Subcutaneous adipose tissue (tissue), 4 donors: ENCODE results near the gene NR1H3. TPM values are rescaled to one million over a fixed set of nuclear protein-coding genes. Genes with fewer than 3 reads are reported as not detected.

ENCODE experiments used
- total RNA-seq, 4 donors: library from RNA; depleted of rRNA; stranded (reverse); fragments of >200 nt; gene quantifications; one replicate each; pipeline ENCODE4 v1.1.0, GENCODE V29; 2016
- TF ChIP-seq, protein P1 (sequence below): fragments of 450-650 bp; IDR thresholded peaks from one replicate; pipeline ENCODE4 v1.5.1; 2016; ENCODE audit warnings: low read depth, mild to moderate bottlenecking, control low read depth, antibody characterized with exemption, moderate library complexity

The NR1H3 gene
- total RNA-seq, 4 donors from 2014 or later: 51.5 to 273 (median 139) TPM

DNA sequence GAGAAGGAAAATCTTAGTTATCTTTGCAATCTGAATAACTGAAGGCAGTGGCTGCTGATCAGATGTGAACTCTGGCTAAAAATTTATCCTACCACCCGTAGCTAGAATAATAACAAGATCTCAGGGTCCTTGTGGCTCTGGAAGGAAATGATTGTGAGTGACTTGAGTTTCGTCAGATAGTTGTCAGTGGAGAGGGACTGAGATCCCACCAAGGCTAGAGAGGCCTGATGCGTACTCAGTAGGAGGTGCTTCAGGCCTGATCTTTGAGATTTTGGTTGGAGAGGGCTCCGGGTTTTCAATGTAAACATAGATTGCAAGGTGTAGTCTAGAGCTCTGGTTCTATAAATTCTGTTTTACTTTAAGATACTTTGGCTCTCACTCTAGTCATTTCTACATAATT, 13.5 kb downstream of the NR1H3 start:
- TF ChIP-seq, protein P1, sequence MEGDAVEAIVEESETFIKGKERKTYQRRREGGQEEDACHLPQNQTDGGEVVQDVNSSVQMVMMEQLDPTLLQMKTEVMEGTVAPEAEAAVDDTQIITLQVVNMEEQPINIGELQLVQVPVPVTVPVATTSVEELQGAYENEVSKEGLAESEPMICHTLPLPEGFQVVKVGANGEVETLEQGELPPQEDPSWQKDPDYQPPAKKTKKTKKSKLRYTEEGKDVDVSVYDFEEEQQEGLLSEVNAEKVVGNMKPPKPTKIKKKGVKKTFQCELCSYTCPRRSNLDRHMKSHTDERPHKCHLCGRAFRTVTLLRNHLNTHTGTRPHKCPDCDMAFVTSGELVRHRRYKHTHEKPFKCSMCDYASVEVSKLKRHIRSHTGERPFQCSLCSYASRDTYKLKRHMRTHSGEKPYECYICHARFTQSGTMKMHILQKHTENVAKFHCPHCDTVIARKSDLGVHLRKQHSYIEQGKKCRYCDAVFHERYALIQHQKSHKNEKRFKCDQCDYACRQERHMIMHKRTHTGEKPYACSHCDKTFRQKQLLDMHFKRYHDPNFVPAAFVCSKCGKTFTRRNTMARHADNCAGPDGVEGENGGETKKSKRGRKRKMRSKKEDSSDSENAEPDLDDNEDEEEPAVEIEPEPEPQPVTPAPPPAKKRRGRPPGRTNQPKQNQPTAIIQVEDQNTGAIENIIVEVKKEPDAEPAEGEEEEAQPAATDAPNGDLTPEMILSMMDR: no peak

DNA sequence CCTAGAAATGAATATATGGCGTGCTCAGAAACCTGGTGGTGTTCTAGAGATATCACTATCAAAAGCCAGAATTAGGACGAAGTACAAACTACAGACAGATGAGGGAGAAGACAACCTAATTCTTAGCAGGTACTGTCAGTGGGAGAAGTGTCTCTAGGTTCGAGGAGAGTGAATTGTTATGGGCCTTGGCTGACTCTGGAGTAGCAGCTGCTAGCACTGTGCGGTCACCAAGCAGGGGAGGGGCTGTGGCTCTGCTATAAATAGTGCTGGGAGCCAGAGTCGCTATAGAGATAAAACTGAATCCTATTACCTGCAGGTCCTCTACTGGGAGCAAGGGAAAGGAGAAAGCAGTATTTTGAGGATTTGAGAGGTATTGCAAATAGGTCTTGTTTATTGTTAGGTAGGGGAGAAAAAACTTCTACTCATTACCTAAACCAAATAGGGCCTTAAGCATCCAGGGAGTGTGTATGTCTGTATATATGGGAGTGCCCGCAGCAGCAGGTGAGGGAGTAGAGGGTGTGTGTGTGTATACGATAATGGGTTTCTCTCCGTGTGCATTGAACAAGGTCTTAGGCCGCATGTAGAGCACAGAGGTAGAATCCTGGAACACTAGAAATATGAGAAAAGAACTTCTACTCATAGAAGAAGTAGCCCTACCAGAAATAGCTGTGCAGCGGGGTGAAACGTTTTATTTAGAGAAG, 14.3 kb downstream of the NR1H3 start:
- TF ChIP-seq, protein P1: no peak

DNA sequence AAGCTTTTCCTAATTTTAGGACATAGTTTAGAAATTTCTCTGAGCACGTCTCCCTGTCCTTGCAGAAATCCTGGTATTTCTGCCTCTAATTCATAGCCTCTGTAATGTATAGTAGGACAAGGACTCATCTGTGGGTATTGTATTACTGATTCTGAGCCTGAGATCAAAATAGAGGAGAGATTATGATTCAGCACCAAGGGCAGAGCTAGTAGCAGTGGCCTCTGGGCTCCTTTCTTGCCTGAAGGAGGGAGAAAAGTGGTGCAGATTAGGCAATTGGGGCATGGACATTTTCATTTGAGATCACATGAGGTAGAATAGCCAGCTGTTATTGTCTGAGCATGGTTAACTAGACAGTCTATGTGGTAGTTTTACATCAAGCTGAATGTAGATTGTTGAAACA, 14.9 kb downstream of the NR1H3 start:
- TF ChIP-seq, protein P1: no peak

DNA sequence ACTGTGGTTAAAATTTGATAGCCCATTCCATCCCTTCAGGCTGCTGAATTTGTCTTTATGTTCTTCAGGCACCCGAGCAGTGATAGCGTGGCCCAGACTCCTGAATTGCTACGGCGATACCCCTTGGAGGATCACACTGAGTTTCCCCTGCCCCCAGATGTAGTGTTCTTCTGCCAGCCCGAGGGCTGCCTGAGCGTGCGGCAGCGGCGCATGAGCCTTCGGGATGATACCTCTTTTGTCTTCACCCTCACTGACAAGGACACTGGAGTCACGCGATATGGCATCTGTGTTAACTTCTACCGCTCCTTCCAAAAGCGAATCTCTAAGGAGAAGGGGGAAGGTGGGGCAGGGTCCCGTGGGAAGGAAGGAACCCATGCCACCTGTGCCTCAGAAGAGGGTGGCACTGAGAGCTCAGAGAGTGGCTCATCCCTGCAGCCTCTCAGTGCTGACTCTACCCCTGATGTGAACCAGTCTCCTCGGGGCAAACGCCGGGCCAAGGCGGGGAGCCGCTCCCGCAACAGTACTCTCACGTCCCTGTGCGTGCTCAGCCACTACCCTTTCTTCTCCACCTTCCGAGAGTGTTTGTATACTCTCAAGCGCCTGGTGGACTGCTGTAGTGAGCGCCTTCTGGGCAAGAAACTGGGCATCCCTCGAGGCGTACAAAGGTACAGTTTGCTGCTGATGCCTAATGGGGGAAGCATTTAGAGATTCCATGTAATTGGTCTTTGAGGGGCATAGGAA, 16.9 kb downstream of the NR1H3 start:
- TF ChIP-seq, protein P1: no peak

DNA sequence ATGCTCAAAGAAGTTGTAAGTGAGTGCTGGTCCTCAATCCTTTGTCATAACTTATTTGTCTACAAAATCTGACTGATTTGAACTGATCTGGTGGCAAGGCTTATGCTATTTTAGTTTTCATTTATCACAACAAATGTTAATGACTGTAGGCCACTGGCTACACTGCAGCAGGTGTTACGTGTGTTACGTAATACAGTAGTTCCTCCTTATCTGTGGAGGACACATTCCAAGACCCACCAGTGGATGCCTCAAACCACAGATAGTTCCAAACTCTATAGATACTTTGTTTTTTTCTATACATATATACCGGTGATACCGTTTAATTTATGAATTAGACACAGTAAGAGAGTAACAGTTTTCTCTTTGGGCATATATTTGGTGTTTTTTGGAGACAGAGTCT, 19.1 kb downstream of the NR1H3 start:
- TF ChIP-seq, protein P1: no peak

DNA sequence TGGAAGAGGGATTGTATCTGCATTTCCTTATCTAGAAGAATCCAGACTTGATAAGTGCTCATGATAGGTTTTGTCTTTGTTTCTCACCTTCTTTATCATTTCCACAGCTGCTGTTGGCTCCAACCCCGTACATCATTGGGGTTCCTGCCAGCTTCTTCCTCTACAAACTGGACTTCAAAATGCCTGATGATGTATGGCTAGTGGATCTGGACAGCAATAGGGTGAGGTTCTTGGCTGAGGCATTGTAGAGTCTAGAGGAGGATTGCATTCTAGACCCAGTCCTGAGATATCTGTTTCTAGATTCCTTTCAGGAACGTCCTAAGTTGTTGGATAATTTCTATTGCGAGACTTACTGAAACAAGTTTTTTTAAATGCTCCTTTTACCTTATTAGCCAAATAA, 20.3 kb downstream of the NR1H3 start:
- TF ChIP-seq, protein P1: no peak

DNA sequence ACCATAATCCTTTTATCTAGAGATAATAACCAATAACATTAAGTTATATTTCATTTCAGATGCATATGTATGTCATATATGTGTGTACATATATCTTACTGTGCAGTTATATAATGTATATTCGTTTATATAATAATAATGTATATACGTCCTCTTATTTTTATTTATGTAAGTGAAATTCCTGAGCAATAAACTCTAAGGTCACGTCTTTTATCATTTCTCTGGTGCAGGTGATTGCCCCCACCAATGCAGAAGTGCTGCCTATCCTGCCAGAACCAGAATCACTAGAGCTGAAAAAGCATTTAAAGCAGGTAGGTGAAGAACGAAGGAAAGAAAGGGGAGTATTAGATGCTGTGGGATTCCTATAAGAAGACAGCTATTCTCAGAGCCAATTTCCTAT, 21.0 kb downstream of the NR1H3 start:
- TF ChIP-seq, protein P1: no peak
